HUES64 (cell line): ENCODE results near the gene DPF3.

Experiments used
- H3K27ac ChIP-seq: 2 replicates; pipeline ENCODE4 v1.7.0; 2013; ENCODE audit warnings: low read depth, low read length, inconsistent platforms
- H3K27me3 ChIP-seq: 2 replicates; pipeline ENCODE4 v1.6.1; 2013; ENCODE audit warnings: mild to moderate bottlenecking, low read length; ENCODE audit not compliant: insufficient read depth
- H3K36me3 ChIP-seq: 2 replicates; pipeline ENCODE4 v1.6.1; 2013; ENCODE audit warnings: mild to moderate bottlenecking, low read length; ENCODE audit not compliant: insufficient read depth
- H3K4me1 ChIP-seq: 2 replicates; pipeline ENCODE4 v1.6.1; 2013; ENCODE audit warnings: mild to moderate bottlenecking, low read length, moderate library complexity; ENCODE audit not compliant: insufficient read depth
- H3K4me3 ChIP-seq: 2 replicates; pipeline ENCODE4 v1.5.1; 2013; ENCODE audit warnings: mild to moderate bottlenecking, low read length, moderate library complexity
- H3K9ac ChIP-seq: 2 replicates; pipeline ENCODE4 v1.6.1; 2013; ENCODE audit warnings: mild to moderate bottlenecking, low read depth, low read length
- H3K9me3 ChIP-seq: 2 replicates; pipeline ENCODE4 v1.6.1; 2013; ENCODE audit warnings: low read depth, low read length; ENCODE audit not compliant: insufficient read depth
- WGBS: fragments of 150-250, 120-280 bp; methylation state at CpG from one replicate; pipeline ENCODE4 v1.1.7; 2013; ENCODE audit warnings: missing lambda C conversion rate; 5-methylcytosine and 5-hydroxymethylcytosine counted together

The DPF3 gene

DNA sequence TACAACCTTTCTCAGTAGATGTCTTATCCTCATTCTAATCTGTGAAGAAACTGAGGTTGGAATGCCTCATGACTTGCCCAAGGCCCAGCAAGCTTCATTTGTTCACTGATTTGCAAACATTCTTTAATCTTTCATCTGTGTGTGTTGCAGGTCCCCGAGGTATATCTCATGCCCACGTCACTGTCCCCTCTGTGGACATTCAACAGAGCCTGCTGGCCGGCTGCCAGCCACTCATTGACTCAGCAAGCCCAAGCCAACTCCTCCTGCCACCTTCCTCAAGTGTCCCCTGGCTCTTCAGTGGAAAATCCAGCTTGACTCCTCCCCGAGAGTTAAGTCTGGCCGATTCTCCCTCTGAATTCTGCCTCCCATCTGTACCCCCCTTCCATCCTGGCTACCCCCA lies 30.4 kb upstream of the DPF3 start:
- 87% methylated on average over 5 of the region's 5 CpGs for WGBS

DNA sequence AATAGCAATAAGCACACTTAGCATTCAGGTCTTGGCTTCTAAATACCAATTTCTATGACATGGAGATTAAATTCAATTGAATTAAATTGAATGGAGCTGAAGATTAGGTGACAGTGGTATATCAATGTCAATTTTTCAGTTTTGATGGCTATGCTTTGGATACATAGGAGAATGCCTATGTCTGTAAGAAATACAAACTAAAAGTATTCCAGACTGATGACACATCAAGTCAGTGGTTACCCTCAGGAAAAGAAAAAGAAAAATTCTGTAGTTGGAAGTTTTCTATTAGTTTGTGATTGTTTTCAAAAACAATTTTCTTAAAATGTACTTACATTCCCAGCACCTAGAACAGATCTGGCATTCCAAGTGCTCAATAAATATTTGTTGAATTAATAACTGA lies 27.5 kb upstream of the DPF3 start:
- no peak overlapping the region for H3K4me3 ChIP-seq
- no peaks in the 10 kb centered on the region for H3K36me3 ChIP-seq
- no peak overlapping the region for H3K9ac ChIP-seq
- no peak overlapping the region for H3K27ac ChIP-seq
- H3K9me3 ChIP-seq: no peaks in the 10 kb centered on the region
- H3K4me1 ChIP-seq: no peaks in the 10 kb centered on the region
- peaks cover 14% of the 10 kb centered on the region for H3K27me3 ChIP-seq

More for the DNA sequence above, 30.4 kb upstream of the DPF3 start:
- Histone ChIP-seq H3K36me3 (no peaks in the 10 kb centered on the region), H3K9me3 (no peaks in the 10 kb centered on the region), H3K9ac (no peak overlapping the region), H3K4me1 (no peaks in the 10 kb centered on the region), H3K27ac (no peak overlapping the region), H3K27me3 (peaks cover 14% of the 10 kb centered on the region), H3K4me3 (no peak overlapping the region)

DNA sequence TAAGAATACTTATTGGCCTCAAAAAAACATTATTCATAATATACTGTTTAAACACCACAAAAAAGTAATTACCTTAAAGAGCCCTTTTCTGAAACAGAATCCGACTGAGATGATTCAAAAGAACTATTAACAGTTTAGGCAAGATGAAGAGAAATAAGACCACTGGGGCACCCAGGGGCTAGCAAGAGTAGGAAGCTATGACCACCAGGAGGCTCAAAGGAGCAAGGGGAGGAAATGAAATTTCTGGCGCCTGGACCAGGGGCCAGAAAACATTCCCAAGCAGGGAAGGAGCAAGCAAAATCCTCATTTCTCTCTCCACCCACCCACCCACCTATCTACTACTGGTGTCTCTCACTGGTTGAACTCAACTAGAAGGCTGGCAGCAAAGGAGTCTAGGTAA lies 26.1 kb upstream of the DPF3 start:
- Histone ChIP-seq H3K27ac (no peak overlapping the region), H3K4me1 (no peaks in the 10 kb centered on the region), H3K4me3 (no peak overlapping the region), H3K36me3 (no peaks in the 10 kb centered on the region), H3K9ac (no peak overlapping the region), H3K9me3 (no peaks in the 10 kb centered on the region), H3K27me3 (peaks cover 4% of the 10 kb centered on the region)
- WGBS: 73% methylated on average over 2 of the region's 2 CpGs

DNA sequence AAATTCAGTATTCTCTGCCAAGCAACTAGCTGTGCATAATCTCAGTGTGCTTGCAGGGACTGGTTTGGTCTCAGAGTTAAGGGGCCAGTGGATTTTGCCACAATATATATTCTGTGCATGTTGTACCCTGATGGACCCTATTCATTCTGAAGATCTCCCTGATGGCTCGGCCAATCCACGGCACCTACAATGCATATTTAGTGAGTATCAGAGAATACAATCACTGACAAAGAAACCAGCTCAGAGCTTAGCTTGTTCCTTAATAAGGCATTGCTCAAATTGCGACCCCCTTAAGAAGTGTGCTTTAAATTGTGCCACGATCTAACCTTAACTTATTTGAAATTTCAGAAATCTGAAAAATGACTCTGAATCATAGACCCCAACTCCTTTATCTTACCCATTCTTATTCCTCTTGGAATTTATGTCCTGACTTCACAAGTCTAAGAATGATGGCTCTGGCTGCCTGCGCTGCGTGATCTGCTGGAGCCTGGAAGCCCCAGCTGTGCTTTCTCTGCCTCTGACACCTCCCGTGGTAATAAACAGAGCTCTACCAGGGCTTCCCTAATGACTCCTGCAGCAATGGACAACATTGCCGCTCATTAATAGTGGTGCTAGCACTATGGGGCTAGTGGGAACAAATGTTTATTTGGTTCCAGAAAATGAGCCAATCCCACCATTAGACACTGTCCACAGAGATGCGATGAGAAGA lies 23.3 kb upstream of the DPF3 start:
- Histone ChIP-seq H3K36me3 (no peaks in the 10 kb centered on the region), H3K27ac (no peak overlapping the region), H3K4me3 (no peak overlapping the region), H3K9me3 (no peaks in the 10 kb centered on the region), H3K4me1 (no peaks in the 10 kb centered on the region), H3K27me3 (no peaks in the 10 kb centered on the region), H3K9ac (no peak overlapping the region)
- 90% methylated on average over 9 of the region's 9 CpGs for WGBS

DNA sequence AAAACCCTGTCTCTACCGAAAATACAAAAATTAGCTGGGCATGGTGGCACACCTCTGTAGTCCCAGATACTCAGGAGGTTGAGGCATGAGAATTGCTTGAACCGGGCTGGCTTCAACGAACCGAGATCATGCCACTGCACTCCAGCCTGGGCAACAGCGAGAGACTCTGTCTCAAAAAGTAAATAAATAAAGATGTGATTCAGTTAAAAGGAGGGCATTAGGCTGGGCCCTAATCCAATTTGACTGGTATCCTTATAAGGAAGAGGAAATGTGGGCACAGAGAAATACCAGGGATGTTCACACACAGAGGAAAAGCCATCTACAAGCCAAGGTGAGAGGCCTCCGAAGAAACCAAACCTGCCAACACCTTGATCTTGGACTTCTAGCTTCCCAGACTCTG lies 22.3 kb upstream of the DPF3 start:
- 70% methylated on average over 6 of the region's 6 CpGs for WGBS
- Histone ChIP-seq H3K4me3 (no peak overlapping the region), H3K9ac (no peak overlapping the region), H3K4me1 (no peaks in the 10 kb centered on the region), H3K27ac (no peak overlapping the region), H3K36me3 (no peaks in the 10 kb centered on the region), H3K27me3 (no peaks in the 10 kb centered on the region), H3K9me3 (no peaks in the 10 kb centered on the region)

DNA sequence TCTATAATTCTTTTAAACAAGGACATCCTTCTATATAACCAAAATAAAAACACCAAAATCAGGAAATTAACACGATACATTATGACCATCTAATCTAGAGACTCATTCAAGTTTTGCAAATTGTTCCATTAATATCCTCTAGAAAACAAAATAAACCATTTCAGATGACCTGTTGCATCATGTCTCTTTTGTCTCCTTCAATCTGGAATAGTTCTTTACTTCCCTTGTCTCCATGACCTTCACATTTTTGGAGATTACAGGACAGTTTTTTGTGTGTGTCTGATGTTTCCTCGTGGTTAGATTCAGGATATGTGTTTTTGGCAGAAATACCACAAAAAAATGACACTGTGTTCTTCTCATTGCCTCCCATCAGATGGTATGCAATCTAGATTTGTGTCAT lies 19.9 kb upstream of the DPF3 start:
- 88% methylated on average over 2 of the region's 2 CpGs for WGBS

DNA sequence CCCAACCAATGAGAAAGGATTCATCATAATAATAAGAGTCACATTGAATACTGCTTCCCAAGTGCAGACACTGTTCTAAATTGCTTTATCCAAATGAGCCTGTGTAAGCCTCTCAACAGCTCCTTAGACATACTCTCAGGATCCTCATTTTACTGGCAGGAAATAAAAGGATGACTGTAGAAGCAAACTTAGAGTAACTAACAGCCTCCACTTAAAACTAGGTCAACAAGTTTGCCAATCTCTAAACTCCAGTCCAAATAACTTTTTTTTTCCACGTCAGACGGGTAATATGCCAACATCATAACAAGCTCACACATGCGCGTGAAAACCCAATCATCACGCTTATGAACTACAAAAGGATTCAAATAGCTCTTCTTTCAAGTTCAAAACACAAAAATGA lies 15.3 kb upstream of the DPF3 start:
- Histone ChIP-seq H3K9me3 (no peaks in the 10 kb centered on the region), H3K27me3 (no peaks in the 10 kb centered on the region), H3K9ac (no peak overlapping the region), H3K27ac (no peak overlapping the region), H3K4me3 (no peak overlapping the region), H3K36me3 (no peaks in the 10 kb centered on the region), H3K4me1 (peaks cover 23% of the 10 kb centered on the region)
- WGBS: 92% methylated on average over 5 of the region's 5 CpGs

More for the DNA sequence above, 19.9 kb upstream of the DPF3 start:
- H3K27me3 ChIP-seq: no peaks in the 10 kb centered on the region
- H3K4me3 ChIP-seq: no peak overlapping the region
- H3K36me3 ChIP-seq: no peaks in the 10 kb centered on the region
- no peaks in the 10 kb centered on the region for H3K9me3 ChIP-seq
- no peak overlapping the region for H3K27ac ChIP-seq
- no peak overlapping the region for H3K9ac ChIP-seq
- peaks cover 6% of the 10 kb centered on the region; the same call in 1 of the 2 replicates for H3K4me1 ChIP-seq

DNA sequence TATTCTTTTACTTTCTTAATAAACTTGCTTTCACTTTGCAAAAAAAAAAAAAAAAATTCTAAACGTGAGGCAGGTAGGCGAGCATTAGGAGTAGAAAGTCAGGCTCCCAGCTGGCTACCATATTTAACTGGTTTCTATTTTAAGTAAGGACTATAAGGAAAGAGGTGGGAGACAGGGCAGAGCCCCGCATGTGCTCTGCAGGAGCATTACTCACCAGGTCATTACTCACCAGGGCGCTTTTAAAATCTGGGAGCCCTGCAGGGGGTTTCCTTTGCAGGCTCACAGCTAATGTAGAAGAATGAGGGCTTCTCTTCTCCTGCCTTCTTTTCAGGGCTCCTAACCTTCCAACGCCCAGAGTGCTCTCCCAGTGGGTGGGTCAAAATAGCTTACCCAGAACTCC lies 14.0 kb upstream of the DPF3 start:
- no peak overlapping the region for H3K9ac ChIP-seq
- peaks cover 23% of the 10 kb centered on the region for H3K4me1 ChIP-seq
- H3K27ac ChIP-seq: peak overlapping the region; percentile 38; the same call in 1 of the 2 replicates
- H3K36me3 ChIP-seq: no peaks in the 10 kb centered on the region
- no peaks in the 10 kb centered on the region for H3K27me3 ChIP-seq
- WGBS: 3% methylated on average over 5 of the region's 5 CpGs
- no peak overlapping the region for H3K4me3 ChIP-seq
- H3K9me3 ChIP-seq: no peaks in the 10 kb centered on the region

DNA sequence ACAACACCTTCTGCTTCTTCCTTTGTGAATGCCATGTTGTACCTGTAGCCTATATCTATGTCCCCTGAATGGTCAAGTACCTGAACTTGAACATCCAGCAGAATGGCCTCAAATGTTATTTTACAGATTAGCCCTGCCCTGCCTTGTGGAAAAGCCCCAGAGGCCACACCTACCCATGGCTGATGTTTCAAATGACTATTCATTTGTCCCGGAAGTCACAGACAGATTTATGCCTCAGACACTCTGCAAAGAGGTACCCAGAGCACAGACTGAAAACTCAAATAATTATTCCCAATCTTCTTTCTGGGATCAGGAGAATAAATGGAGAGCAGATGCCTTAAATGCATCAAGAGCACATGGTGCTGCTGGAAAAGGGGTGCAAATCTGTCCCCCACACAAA lies 13.0 kb upstream of the DPF3 start:
- no peaks in the 10 kb centered on the region for H3K27me3 ChIP-seq
- H3K36me3 ChIP-seq: no peaks in the 10 kb centered on the region
- WGBS: 85% methylated on average over 1 of the region's 1 CpG
- peaks cover 23% of the 10 kb centered on the region for H3K4me1 ChIP-seq
- H3K4me3 ChIP-seq: no peak overlapping the region
- H3K27ac ChIP-seq: no peak overlapping the region
- H3K9ac ChIP-seq: no peak overlapping the region
- H3K9me3 ChIP-seq: no peaks in the 10 kb centered on the region

DNA sequence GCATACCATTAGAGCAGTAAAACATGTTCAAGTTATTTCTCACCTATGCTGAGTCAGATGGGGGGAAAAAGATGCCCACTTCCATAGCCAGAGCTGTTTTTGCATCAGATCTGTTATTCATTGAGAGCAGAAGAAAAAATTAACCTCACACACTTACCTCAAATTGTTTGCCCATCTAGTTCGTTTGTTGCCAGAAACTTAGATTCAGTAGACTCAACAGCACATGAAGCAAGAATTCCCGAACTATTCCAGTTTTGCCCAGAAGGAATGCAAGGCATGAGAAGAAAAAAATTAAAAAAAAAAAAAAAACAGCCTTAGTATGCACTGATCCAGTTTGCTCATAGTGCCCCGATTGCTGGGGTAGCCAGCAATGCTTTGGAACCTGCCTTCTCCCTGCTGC lies 12.4 kb upstream of the DPF3 start:
- Histone ChIP-seq H3K4me1 (peaks cover 23% of the 10 kb centered on the region), H3K9me3 (no peaks in the 10 kb centered on the region), H3K27ac (no peak overlapping the region), H3K27me3 (no peaks in the 10 kb centered on the region), H3K9ac (no peak overlapping the region), H3K4me3 (no peak overlapping the region), H3K36me3 (no peaks in the 10 kb centered on the region)
- WGBS: 60% methylated on average over 3 of the region's 3 CpGs

DNA sequence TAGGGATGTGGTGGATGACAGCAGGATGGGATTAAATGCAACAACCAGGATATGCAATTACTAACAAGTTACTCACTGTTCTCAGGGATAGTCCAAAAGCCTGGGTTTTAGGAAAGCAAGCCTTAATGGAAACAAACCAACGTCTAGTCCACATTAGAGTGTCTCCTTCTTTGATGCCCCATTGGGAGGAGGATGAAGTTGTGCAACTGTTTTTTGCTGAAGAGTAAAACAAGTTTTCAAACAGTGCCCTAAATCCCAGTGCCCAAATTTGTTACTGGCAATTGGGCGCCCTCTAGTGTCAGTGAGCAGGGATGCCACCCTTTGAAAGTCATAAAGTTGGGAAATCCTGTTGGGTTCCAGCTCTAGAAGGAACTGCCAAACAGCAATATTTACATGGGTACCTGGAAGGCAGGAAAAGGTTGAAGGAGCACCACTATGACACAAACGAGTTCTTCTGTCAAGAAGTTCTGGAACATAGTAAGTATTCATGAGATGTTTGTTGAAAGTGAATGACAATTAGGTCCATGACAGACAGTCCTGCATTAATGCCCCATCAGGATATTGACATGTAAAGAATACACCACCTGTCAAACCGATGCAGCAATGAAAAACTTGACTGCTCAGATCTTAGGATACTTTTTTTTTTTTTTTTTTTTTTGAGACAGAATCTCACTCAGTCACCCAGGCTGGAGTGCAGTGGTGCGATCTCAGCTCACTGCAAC lies 11.1 kb upstream of the DPF3 start:
- Histone ChIP-seq H3K27me3 (no peaks in the 10 kb centered on the region), H3K36me3 (no peaks in the 10 kb centered on the region), H3K27ac (no peak overlapping the region), H3K4me1 (peaks cover 23% of the 10 kb centered on the region), H3K9me3 (no peaks in the 10 kb centered on the region), H3K9ac (no peak overlapping the region), H3K4me3 (no peak overlapping the region)
- WGBS: 35% methylated on average over 5 of the region's 5 CpGs
